Colonic mucosa (tissue), 4 donors: Measurements from ENCODE around the gene TNFAIP8. TPM values are rescaled to one million over a fixed set of nuclear protein-coding genes. Genes with fewer than 3 reads are reported as not detected.

Experiments
- DNase-seq: peaks from one replicate; pipeline ENCODE4 v3.0.0-alpha.2; 2020
- H3K27ac ChIP-seq: fragments of 200-600 bp; one replicate; pipeline ENCODE4 v1.8.0; 2021
- H3K27me3 ChIP-seq: fragments of 200-600 bp; one replicate; pipeline ENCODE4 v1.8.0; 2021
- H3K36me3 ChIP-seq: fragments of 200-600 bp; one replicate; pipeline ENCODE4 v1.8.0; 2021
- H3K4me1 ChIP-seq: fragments of 200-600 bp; one replicate; pipeline ENCODE4 v1.8.0; 2021; ENCODE audit warnings: mild to moderate bottlenecking
- H3K4me3 ChIP-seq: fragments of 200-600 bp; one replicate; pipeline ENCODE4 v1.8.0; 2021
- H3K9ac ChIP-seq, 2 donors: one replicate each; pipeline ENCODE4 v1.7.0; 2013; ENCODE audit warnings: control low read depth in 2 of 2, low read depth in 2 of 2, low read length in 2 of 2
- H3K9me3 ChIP-seq: fragments of 200-600 bp; one replicate; pipeline ENCODE4 v1.8.0; 2021
- intact Hi-C: fragments of 100-400 bp; cut with DNase I; formaldehyde crosslinking; loops from one replicate; pipeline ENCODE4 v1.14.1; 2022
- total RNA-seq, 2 donors: library from RNA; stranded (reverse); fragmentation: NEBNext Ultra II Directional in 1 of 2; extraction: Animal tissue kit (Norgen Biotek cat#: 25700) in 1 of 2; gene quantifications; one replicate each; pipeline ENCODE4 v1.2.1, GENCODE V29; 2021
- TF ChIP-seq, protein P1 (sequence below): fragments of 200-600 bp; IDR thresholded peaks from one replicate; pipeline ENCODE4 v1.8.0; 2022; ENCODE audit warnings: antibody characterized with exemption, mild to moderate bottlenecking
- donor health status: healthy.
- donor health status: DM: no; HTN: no; CAD: no.
- donor health status: DM: no; HTN: no; CAD: no.

Gene TNFAIP8
- total RNA-seq, 2 donors from 2014 or later: 11.0 to 12.7 TPM

DNA sequence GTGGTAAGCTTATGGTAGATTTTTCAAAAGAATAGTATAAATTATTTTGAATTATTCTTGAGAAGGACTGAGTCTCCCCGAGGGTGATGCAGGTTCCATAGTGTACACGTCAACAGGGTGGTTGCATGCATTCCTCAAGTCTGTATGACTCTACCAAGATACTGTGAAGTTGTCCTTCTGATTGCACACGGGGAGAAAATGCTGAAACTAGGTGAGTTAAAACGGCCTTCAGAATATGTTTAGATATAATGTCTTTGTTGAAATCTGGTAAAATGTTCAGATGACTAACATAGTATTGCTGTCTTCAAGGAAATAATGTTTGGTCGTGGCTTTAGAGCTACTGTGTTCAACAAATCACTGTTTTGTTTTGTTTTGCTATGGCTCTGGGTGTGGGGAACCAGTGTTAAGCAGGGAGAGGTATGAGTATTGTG lies 22.4 kb upstream of the TNFAIP8 start:
- DNase-seq: no peak
- TF ChIP-seq, protein P1, sequence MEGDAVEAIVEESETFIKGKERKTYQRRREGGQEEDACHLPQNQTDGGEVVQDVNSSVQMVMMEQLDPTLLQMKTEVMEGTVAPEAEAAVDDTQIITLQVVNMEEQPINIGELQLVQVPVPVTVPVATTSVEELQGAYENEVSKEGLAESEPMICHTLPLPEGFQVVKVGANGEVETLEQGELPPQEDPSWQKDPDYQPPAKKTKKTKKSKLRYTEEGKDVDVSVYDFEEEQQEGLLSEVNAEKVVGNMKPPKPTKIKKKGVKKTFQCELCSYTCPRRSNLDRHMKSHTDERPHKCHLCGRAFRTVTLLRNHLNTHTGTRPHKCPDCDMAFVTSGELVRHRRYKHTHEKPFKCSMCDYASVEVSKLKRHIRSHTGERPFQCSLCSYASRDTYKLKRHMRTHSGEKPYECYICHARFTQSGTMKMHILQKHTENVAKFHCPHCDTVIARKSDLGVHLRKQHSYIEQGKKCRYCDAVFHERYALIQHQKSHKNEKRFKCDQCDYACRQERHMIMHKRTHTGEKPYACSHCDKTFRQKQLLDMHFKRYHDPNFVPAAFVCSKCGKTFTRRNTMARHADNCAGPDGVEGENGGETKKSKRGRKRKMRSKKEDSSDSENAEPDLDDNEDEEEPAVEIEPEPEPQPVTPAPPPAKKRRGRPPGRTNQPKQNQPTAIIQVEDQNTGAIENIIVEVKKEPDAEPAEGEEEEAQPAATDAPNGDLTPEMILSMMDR: no peak
- Histone ChIP-seq H3K36me3 (no peaks in the 10 kb centered on the region), H3K4me3 (no peak overlapping the region), H3K9me3 (no peaks in the 10 kb centered on the region), H3K27ac (no peak overlapping the region), H3K9ac (no peak overlapping the region), H3K27me3 (no peaks in the 10 kb centered on the region), H3K4me1 (no peaks in the 10 kb centered on the region)
- intact Hi-C loops: no loop called here

DNA sequence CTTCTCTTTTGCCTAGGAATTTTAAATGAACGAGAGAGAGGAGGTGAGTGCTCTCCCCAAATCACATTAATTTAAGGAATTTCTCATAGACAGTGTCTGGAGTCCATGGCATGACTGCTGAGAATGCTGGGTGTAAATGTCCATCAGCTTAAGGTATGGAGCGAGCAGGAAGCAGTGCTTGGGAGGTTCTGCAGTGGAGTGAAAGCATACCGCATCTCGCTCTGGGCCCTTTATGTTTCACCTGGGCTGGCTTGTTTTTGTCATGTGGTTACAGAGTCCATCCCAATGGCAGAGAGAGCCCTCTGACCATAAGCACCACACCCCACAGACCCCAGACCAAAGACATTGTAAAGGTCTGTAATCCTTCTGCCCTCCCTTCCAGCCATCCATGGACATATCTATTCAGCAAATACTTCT lies 20.6 kb upstream of the TNFAIP8 start:
- Histone ChIP-seq H3K9ac (peak overlapping the region in 1 of 2 donors; percentile 9), H3K36me3 (no peaks in the 10 kb centered on the region), H3K9me3 (no peaks in the 10 kb centered on the region), H3K27me3 (no peaks in the 10 kb centered on the region), H3K4me1 (no peaks in the 10 kb centered on the region), H3K4me3 (peak overlapping the region; percentile 0), H3K27ac (no peak overlapping the region)
- no peak for DNase-seq
- intact Hi-C loops: loop anchor here (5.0 kb wide), 1 partner anchor 348 kb away; the partner anchor contains the start of gene DTWD2
- TF ChIP-seq, protein P1: no peak

DNA sequence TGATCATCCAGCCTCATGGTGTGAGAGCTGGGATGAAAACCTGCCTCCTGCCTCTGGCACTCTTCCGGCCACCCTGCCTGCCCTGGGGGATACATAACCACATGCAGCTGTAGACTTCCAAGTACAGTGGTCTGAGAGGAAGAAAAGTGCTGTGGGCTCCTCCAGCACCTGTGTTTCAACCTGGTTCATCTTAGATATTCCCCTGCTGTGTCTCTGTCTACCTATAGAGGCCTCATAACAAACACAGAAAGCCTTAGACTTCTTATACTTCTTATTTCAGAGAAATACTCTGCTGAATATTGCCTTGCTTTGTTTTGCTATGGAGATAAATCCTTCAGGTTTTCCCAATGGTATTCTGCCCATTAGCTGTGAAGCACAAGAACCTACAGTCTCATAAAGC lies 19.6 kb upstream of the TNFAIP8 start:
- intact Hi-C loops: loop anchor here (5.0 kb wide), 1 partner anchor 349 kb away; the partner anchor contains the start of gene DTWD2

DNA sequence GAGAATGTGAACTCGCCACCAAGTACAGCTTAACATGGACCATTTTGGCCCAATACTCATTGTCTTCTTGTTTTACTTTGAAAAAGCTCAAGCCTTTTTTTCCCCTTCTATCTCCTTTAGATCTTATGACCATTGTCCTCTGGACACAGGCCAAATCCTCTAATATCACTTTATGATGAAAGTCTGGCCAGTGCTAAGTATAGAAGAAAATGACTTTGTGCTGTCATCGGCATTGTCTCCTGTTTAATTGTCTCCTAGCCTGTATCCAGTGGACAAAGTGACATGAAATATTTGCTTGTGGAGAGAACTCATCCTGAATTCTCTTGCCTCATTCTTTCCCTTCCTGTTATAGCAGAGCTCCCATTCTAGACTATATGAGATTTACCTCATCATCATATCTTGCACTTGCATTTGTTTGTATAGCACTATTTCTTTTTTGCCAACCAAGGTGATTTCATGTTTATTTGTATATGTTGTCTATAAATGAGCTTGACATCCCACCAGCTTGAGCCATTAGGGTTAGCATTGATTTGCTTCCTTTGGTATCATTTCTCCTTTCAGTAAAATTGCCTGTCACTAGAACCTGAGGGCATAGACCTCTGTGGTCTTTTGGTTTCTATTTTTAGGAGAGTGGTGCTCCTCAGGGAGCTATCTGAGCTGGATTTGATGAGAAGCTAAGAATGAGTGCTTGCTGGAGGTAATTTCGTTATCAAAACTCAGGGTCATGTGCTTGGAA lies 18.8 kb upstream of the TNFAIP8 start:
- Histone ChIP-seq H3K4me1 (no peaks in the 10 kb centered on the region), H3K27ac (peak overlapping the region; percentile 8), H3K4me3 (no peak overlapping the region), H3K27me3 (no peaks in the 10 kb centered on the region), H3K9ac (no peak overlapping the region), H3K9me3 (no peaks in the 10 kb centered on the region), H3K36me3 (no peaks in the 10 kb centered on the region)
- DNase-seq: no peak
- TF ChIP-seq, protein P1: no peak
- intact Hi-C loops: loop anchor here (5.0 kb wide), 1 partner anchor 350 kb away; the partner anchor contains the start of gene DTWD2

More for the DNA sequence above, 19.6 kb upstream of the TNFAIP8 start:
- Histone ChIP-seq H3K4me3 (no peak overlapping the region), H3K9ac (no peak overlapping the region), H3K9me3 (no peaks in the 10 kb centered on the region), H3K36me3 (no peaks in the 10 kb centered on the region), H3K27me3 (no peaks in the 10 kb centered on the region), H3K27ac (no peak overlapping the region), H3K4me1 (no peaks in the 10 kb centered on the region)
- TF ChIP-seq, protein P1: no peak
- DNase-seq: no peak

DNA sequence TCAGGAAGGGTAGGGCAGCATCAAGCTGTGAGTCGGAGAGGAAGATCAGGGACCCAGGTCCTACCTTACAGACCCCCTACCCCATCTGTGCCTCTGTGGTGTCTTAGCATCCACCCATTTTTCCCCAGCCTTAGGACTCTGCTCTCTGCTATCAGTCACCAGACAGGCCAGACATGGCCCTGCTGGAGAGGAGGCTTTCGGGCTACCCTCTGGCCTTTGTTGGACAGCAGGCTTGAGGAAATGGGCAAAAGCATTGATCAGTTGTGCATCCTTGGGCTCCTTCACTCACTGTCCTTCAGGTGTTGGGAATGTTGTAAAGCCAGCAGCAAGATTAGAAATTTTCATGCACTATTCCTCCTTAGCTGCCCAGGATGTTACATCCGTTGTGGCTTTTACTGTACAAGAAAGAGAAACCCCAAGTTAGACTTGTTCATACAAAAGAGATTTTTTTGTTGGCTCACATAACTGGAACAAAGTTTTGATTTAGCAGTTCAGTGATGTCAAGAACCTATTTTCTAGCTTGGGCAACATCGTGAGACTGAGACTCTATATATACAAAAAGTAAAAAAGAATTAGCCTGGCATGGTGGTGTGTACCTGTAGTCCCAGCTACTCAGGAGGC lies 17.4 kb upstream of the TNFAIP8 start:
- no peak overlapping the region for H3K4me3 ChIP-seq
- no peak overlapping the region for H3K27ac ChIP-seq
- no peaks in the 10 kb centered on the region for H3K4me1 ChIP-seq
- no peaks in the 10 kb centered on the region for H3K27me3 ChIP-seq
- DNase-seq: no peak
- H3K9ac ChIP-seq: no peak overlapping the region
- no peaks in the 10 kb centered on the region for H3K36me3 ChIP-seq
- intact Hi-C loops: loop anchor here (5.0 kb wide), 1 partner anchor 351 kb away; the partner anchor contains the start of gene DTWD2
- no peaks in the 10 kb centered on the region for H3K9me3 ChIP-seq
- TF ChIP-seq, protein P1: no peak
